Activated CD8-positive, alpha-beta memory T cell treated with anti-CD3 and anti-CD28 coated beads for 24 hours (primary cell): Measurements from ENCODE around the gene ALKBH5.
"Not testable (repeated sequence)": the region's sequence is repeated elsewhere in the genome, so short reads cannot be mapped to it uniquely, and the experiment has no call there.

Experiments
- DNase-seq: peaks from one replicate; pipeline ENCODE4 v3.0.0-alpha.2; 2020

Gene ALKBH5

DNA sequence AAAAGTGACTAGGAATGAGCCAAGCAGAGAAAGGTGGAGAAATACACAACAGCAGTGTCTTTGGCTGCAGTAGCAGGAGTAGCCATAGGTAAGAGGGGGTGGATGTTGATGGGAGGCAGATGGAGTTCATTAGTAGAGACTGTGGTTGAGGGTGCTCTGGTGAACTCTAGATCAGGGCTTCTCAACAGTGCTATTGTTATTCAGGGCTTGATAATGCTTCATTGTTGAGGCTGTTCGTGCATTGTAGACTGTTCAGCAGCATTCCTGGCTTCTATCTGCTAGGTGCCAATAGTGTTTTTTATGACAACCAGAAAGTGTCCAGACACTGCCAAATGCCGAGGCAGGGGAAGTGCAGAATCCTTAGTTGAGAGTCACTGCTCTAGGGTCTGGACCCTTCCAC is 3.6 kb downstream of the ALKBH5 start:
- no peak for DNase-seq

DNA sequence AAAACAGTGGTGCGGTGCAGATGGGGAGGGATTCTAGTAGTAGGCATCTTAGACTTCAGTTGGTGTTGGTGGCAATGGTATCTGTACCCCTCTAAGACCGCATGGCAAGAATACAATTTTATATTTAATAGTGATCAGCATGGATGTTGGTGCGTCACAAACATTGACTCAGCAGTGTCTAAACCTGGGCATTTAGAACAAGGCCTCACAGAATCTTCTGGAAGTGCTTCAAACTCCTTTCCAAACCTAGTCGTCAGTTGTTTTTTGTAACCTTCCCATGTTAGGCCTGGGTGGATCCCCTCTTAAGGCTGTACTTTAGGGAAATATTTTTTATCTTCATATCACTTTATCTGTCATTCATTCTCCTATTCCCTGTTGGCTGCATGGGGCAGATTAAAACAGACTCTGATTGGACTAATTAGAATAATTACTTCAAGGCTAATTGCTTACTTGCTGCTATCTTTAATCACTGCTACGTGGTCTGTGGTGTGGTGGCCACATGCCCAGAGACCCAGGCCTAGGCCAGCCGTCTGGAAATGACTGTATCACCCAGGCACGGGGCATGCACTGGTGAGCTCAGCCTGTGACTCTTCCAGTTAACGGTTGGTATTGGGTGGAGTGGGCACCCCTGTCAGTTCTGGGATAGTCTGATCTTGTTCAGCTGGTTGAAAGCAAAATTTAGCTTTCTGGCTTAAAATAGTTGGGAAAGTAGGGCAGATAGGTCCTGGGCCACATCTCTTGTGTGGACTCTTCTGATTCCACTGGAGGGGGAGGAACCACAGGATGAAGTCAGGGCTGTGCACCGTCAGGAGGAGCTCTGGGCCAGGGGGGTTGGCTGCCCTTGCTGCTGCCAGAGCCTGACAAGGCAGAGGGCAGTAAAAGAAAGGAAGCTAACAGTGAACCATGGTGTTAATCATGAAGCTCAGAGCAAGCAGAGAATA is 4.5 kb downstream of the ALKBH5 start:
- DNase-seq = no peak

DNA sequence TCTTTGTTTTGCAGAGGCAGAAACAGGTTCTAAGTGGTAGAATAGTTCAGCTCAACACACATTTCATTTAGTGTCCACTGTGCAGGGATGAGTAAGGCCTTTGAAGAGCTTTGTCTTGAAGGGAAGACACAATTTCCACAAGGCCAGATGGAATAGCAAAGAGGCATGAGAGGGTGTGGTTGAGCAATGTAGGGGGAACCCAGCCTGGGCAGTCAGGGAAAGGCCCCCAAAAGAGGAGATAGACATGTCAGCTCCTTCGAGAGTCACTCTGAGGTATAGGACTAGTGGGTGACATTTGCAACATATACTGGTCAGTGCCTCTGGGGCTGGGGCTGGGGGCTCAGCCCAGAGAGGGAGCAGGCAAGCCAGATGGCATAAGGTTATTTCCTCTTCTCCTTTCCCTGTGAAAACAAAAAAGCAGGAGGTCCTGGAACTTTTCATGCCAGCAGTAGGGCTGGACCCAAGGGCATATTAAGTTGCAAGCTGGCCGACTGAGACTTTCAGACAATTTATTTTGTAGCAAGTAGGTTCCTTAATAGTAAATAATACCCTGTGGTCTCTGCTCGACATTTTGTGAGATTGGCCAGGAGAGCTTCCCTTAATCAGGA is 7.1 kb downstream of the ALKBH5 start:
- DNase-seq = no peak

DNA sequence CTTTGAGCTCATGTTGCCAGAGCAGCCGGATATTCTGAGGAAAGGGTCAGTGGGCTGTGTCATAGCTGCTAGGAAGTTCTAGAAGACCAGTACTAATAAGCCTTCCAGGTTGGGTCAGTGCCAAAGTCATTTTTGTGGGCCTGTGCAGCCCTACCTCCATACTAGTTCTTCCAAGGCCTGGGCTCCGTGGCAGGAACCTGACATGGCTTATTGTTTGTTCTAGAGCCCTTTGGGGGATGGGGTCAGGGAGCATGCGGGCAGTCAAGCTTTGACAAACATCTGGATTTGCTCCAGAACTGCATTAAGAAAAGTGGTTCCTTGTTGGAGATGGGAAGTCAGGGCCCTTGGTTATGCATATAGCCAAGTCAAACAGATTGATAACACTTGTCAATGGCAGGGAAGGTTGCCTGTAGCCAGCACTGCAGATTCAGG is 7.6 kb downstream of the ALKBH5 start:
- DNase-seq = no peak

DNA sequence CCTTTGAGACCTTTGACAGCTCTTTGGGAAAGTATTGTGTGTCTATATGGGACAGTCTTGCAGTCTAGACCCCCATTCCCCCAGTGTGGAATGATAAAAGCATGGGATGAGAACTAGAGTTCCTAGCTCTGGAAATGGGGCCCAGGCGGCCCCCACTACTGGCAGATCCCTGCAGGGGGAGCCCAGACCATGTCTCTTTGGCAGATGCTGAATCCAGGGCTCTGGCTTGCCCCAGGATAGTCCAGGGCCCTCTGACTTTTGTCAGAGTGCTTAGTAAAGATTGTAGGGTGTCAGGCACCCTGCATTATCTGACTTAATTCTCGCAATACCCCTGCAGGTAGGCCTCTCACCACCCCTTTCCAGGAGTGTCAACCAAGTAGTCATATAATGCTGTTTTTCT is 8.3 kb downstream of the ALKBH5 start:
- DNase-seq = no peak

DNA sequence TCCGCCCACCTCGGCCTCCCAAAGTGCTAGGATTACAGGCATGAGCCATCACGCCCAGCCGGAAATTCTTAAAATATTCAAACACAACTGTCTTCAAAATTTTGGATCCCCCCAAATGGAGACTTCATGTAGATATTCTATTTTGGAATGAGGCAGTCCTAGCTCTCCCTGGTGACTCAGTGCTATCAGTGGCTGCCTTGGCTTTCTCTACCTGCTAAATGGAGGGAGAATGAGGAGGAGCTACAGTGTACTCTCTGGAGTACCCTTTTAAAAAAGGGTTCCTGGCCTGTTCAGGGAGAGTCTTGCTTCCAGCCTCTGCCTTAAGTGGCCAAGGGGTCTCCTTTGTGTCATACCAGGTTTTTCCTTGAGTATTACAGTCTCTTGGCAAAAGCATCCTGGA is 10.8 kb downstream of the ALKBH5 start:
- no peak for DNase-seq

DNA sequence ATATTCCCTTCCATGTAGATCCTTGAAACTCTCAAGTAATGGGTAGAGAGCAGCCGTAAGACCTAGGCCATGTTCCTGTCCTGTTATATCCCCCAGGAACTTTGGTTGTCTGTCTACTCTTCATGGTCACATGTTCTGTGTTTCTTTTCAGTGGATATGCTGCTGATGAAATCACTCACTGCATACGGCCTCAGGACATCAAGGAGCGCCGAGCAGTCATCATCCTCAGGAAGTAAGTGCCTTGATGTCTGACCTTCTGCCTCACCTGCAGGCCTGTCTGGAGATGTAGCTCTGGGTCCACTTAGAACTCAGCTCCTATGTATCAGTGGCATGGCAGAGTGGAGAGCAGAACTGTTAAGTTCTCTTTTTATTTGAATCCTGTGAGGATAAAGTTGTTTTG is 11.2 kb downstream of the ALKBH5 start:
- DNase-seq = no peak

DNA sequence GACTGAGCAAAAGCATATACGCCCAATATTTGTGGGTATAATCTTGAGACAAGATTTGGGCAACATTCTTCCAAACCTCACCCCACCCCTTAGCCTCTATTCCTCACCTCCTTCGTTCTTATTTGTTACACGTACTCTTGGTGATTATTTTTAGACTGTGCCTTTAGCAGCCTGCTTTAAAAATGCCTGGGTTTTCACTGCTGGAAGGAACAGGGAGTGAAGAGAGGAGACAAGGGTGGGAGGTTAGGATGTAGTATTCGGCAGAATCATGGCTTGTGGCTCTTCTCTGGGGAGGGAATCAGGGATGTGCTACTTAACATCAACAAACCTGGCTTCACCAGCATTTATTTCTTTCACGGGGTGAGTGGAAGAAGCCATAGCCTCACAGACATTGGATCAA is 11.6 kb downstream of the ALKBH5 start:
- DNase-seq = no peak

DNA sequence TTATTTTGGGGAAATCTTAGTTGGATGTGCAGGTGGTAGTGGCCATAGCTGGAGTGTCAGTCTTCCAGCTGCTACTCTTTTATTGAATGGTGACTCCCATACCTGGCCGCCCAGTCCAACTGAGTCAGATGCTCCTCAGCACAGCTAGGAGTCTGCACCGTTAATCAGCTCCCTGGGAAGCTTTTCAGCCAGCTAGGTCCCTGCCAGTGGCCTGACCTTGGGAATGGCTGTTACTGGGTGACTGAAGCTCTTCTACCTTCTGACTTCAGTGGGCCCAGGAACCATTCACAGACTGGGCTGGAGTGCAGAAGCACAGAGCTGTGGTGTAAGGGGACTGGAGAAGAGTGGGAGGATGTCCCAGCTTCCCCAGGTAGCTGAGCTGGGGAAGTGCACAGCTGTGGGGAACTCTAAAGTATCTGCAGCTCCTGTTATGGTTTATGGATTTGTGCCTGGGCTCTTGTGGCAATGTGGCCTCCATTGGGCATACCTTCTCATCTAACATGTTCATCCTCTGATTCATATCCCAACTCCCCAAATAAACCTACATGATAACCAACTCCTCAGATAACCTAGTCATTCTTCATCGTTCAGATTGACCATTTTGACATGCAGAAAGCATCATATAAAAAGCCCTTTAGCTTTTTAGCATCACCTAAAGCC is 14.0 kb downstream of the ALKBH5 start:
- DNase-seq = no peak

DNA sequence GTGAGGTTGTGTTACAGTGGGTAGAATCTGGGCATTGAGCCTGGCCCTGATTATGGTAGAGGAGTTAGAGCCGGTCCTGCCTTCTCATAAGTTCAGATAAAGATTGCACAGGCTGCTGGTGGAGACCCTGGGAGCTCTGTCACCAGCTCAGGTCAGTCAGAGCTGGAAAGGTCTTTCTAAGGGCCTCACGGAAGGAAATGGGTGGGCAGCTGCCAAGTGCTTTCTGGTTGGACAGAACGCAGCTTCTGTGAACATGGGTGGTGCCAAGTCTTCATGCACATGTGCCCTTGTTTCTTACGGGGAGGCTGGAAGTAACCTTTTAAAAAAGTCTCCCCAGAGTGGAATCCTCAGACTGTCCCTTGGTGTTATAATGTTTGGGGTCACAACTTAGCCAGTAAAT is 14.9 kb downstream of the ALKBH5 start:
- no peak for DNase-seq

DNA sequence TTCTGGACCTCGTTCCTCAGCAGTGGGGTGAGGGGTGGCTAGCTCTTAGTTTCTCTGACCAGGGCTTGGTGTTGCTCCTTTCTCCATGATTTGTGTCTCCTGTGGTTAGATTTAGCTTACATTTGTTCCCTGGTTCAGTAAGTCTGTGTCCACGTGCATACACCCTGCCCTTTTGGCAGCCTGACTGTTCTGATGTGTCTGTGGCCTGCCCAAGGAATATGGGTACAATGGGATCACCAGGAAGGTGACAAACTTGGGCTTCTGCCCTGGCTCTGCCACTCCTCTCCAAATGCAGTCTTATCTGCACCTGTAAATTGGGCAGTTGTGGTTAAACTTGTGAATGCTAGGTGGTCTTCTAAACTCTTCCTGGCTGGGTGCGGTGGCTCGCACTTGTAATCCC is 17.5 kb downstream of the ALKBH5 start:
- DNase-seq = no peak

DNA sequence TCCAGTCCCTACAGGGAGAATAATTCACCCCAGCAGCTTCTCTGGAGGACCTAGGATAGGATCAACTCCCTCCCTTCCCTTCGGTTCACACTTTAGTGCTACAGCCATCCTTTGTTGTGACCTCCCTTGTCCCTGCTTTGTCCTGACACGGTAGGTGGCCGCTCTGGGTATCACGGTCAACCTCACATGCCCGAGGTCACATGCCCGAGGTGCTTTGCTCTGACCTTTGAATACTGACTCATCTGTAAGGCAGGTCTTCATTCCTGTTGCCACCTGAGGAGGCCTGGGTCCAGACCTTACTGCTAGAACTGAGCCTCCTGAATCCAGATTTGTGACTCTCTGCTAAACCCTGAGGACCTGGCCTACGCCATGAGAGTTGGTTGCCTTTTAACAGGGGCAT is 19.7 kb downstream of the ALKBH5 start:
- DNase-seq = no peak

DNA sequence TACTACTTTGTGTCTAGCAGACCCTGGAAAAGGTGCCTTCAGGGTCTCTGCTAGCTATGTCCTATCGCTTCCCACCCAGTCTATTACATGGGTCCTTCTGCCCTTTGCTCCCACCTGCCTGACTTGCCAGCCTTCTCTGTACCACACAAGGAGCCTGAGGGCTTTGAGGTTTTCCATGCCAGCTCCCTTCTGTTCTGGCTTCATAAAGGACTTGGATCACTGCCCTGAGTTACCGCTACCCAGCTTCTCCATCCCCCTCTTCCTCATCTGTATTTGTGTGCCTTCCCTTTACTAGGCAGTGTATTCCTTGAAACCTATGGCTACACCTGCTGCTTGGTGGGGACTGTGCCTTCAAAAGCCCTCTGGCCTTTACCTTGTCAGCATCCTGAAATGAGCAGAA is 22.2 kb downstream of the ALKBH5 start:
- no peak for DNase-seq

DNA sequence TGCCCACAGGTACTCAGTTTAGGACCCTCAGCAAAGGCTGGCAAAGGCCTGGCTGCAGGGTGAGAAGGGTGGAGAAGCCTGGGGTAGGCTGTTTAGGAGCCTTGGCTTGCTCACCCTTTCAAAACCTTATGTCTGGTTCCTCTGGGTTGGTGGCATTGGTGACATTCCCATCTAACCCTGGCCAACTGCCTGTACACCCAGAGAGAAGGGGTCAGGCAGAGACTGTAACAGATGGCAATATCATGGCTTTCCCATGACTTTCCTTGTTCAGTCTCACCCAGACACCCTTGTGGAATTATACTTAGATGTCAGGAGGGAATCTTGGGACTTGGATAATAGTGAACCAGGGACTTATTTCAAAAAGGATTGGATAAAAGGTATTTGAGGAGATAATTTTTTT is 23.3 kb downstream of the ALKBH5 start:
- DNase-seq = no peak

DNA sequence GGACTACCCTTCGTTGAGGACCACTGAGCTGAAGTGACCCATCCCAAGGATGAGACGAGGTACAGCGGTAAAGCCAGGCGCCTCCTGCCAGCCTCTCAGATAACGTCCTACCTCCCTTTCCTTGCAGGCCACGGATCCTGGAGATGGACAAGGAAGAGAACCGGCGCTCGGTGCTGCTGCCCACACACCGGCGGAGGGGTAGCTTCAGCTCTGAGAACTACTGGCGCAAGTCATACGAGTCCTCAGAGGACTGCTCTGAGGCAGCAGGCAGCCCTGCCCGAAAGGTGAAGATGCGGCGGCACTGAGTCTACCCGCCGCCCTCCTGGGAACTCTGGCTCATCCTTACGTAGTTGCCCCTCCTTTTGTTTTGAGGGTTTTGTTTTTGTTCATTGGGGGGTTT is 24.5 kb downstream of the ALKBH5 start:
- DNase-seq = no peak

DNA sequence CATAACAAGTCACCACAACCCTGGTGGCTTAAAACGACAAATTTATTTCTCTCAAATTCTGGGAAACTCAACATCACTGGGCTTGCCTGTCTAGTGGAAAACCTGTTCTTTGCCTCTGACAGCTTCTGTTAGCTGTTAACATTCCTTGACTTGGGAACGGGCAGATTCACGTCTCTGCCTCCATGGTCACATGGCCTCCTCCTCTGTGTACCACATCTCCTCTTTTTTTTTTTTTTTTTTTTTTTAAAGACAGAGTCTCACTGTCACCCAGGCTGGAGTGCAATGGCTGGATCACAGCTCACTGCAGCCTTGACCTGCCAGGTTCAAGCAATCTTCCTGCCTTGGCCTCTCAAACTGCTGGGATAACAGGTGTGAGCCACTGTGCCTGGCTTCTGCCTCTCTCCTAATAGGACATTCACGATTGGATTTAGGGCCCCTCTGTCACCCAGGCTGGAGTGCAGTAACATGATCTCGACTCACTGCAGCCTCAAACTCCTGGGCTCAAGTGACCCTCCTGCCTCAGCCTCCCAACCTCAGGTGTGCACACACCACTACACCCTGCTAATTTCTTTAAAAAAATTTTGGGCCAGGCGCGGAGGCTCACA is 30.1 kb downstream of the ALKBH5 start:
- no peak for DNase-seq

DNA sequence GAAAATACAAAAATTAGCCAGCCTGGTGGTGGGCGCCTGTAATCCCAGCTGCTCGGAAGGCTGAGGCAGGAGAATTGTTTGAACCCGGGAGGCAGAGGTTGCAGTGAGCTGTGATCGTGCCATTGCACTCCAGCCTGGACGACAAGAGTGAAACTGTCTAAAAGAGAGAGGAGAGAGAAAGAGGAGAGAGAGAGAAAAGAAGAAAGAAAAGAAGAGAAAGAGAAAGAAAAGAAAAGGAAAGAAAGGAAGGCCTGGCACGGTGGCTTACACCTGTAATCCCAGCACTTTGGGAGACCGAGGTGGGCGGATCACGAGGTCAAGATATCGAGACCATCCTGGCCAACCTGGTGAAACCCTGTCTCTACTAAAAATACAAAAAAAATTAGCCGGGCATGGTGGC is 33.3 kb downstream of the ALKBH5 start:
- DNase-seq = not testable (repeated sequence)

DNA sequence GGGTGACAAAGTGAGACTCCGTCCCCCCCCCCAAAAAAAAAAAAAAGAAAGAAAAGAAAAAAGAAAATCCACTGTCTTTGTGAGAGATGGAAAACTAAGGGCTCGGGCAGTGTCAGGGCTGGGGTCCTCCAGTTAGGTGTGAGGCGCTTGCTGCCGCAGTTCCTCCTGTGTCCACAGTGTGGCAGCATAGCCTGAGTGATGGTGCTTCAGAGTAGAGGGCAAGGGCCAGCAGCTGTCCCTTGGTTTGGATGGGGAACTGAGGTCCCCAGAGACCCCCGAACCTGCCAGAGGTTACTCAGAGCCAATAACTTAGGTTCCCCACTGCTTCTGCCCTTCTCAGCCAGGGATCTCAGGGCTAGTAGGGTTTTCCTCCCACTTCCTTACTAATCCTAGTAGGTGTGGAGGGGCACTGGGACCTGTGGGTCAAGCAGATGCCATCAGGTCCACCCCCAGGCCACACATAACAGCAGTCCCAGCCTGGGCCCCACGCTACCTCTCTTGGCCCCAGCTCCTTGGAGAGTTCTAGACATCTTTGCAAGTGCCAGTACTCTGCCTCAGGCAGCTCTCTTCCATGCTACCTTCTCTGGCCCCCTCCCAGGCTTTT is 33.9 kb downstream of the ALKBH5 start:
- peak; percentile 90 for DNase-seq

DNA sequence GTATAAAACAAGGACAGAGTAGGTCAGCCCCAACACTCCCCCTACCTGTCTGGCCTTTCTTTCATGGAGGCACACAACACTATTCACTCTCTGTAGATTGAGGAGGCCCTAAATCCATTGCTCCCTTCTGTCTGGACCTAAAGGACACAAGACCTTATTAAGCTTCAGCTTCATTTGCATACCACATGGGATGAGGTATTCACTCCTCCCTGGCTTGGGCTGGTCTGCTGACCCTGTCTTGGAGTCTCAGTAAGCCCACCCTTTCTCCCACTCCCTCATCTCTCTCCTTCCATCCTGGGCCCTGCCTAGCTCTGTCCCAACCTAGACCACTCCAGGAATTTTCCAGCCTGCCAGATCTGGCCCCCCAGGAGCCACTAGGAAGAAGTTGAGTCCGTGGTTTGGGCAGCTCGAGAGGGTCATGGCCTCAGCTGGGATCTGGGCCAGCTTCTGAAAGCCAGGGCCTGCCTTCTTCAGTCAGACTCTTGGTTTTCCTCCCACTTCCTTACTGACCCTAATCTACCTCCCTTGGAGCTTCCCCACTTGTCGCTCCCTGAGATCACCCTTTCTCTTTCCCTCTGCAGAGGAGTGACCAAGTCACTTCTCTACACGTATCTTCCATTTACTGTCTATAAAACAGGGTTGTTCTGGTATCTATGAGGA is 35.3 kb downstream of the ALKBH5 start:
- DNase-seq = no peak

DNA sequence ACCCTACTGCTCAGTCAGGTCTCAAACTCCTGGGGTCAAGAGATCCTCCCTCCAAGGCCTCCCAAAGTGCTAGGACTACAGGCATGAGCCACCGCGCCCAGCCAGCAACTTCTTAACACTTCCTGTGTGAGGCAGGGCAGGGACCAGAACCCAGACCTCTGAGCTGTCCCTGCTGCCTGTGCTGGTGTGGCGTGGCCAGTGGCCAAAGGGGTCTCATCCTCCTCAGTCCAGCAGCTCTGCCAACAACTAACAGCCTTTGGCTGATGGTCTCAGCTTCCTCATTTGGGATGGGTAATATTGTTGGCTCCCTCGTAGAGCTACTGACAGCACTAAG is 40.4 kb downstream of the ALKBH5 start:
- DNase-seq = no peak

DNA sequence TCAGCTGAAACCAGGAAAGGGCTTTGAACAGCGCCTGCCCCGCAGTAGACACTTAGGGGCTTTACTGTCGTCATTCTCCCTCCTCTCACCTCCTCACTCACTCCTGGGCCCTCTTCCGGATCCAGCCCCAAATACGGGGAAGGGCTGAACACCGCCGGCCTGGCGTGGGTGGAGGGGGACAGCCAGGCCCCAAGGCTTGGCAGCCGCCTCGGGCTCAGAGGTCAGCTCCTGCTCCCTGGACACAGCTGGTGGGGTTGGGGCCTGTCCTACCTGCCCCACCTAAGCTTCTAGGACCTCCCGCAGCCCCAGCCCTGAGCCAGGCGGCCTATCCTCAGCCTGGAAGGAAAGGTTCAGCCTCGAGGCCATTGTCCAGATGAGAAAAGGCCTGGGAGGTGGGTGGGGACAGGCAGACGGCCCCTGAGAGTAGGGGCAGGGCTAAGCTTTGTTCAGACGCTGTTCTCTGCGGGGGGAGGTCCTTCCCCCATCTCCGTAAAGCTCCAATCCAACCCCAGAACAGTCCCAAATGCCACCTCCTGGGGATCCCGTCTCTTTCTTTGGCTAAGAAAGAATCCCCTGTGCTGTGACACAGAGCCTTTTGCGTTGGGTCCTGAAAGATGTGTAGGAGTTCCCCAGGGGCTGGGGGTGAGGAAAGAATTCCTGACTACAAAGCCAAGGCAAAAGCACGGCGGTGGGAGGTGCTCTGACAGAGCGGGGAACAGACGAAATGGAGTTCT is 40.9 kb downstream of the ALKBH5 start:
- DNase-seq = no peak

DNA sequence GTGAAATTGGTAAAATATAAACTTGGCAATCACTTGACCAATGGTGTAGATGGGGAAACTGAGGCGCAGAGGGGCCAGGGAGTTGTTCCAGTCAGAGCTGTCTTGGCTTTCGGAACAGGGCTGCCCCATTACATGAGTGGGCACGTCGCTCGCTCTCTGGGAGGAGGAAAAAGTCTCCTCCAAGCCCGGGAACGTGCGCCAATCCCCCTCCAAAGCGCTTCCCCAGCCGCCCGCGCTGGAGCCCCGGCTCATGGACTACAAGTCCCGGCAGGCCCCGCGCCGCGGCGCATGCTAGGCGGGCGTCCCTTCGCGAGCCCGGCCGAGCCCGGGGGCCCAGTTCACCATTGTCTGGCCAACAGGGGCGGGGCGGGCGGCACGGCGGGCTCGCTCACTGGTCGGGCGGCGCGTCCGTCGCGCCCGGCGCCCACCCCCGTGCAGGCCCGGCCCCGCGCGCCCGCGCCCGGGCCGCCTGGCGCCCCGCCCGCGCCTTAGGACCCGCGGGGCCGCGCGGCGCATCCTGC is 41.6 kb downstream of the ALKBH5 start, which contains the start of gene LLGL1:
LLGL1 (plus strand) TSS at position 515 of the 521 bp plus-strand sequence. CDS start 48 bp downstream, outside the sequence.
- DNase-seq = peak; percentile 98
